HL-60 (cell line): ENCODE data around the gene BIN1.

Experiments used
- REST ChIP-seq: IDR thresholded peaks from 2 replicates; pipeline ENCODE4 v1.6.1; 2012; ENCODE audit warnings: low read depth; ENCODE audit not compliant: insufficient replicate concordance
- SPI1 ChIP-seq: IDR thresholded peaks from 2 replicates; pipeline ENCODE4 v1.6.1; 2012; ENCODE audit warnings: low read depth, mild to moderate bottlenecking, borderline replicate concordance
- TF ChIP-seq, protein P1 (sequence below): IDR thresholded peaks from one replicate; pipeline ENCODE4 v1.5.1; 2011; ENCODE audit warnings: low read length, control low read depth, inconsistent platforms; ENCODE audit not compliant: insufficient read depth

DNA sequence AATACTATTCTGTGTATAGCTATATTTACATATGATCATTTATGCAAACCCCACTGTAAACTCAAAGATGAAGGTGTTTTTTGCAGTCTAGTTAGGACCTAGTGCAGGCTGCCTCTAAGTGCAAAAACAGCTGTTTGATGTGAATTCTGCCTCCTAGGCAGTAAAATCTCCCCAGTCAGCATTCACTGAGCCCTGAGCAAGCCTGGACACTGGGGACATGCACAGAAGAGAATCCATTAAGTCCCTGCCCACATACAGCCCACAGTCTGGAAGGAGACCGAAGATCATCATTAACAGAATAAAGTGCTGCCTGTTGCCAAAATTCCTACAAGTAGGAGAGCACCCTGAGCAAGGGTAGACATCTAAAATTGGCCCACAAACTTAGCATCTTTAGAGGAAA lies 14.4 kb upstream of the BIN1 start:
- TF ChIP-seq, protein P1, sequence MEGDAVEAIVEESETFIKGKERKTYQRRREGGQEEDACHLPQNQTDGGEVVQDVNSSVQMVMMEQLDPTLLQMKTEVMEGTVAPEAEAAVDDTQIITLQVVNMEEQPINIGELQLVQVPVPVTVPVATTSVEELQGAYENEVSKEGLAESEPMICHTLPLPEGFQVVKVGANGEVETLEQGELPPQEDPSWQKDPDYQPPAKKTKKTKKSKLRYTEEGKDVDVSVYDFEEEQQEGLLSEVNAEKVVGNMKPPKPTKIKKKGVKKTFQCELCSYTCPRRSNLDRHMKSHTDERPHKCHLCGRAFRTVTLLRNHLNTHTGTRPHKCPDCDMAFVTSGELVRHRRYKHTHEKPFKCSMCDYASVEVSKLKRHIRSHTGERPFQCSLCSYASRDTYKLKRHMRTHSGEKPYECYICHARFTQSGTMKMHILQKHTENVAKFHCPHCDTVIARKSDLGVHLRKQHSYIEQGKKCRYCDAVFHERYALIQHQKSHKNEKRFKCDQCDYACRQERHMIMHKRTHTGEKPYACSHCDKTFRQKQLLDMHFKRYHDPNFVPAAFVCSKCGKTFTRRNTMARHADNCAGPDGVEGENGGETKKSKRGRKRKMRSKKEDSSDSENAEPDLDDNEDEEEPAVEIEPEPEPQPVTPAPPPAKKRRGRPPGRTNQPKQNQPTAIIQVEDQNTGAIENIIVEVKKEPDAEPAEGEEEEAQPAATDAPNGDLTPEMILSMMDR, result no peak
- no peak for TF ChIP-seq REST
- no peak for TF ChIP-seq SPI1
